HL-60 (cell line): ENCODE data around the gene TULP4.

Experiments used
- CTCF ChIP-seq: IDR thresholded peaks from one replicate; pipeline ENCODE4 v1.5.1; 2011; ENCODE audit warnings: low read length, control low read depth, inconsistent platforms; ENCODE audit not compliant: insufficient read depth
- GABPA ChIP-seq: IDR thresholded peaks from 2 replicates; pipeline ENCODE4 v1.6.1; 2012; ENCODE audit warnings: low read depth
- POLR2AphosphoS5 ChIP-seq: IDR thresholded peaks from 2 replicates; pipeline ENCODE4 v1.6.1; 2012; ENCODE audit warnings: low read depth
- REST ChIP-seq: IDR thresholded peaks from 2 replicates; pipeline ENCODE4 v1.6.1; 2012; ENCODE audit warnings: low read depth; ENCODE audit not compliant: insufficient replicate concordance

GRCh38 chr6:158545043-158545966, 233.0 kb downstream of the TULP4 start:
- TF ChIP-seq GABPA: no peak
- TF ChIP-seq CTCF: no peak
- no peak for TF ChIP-seq POLR2AphosphoS5
- TF ChIP-seq REST: no peak
